ENCODE data around the gene KPNA2.
"Not testable (repeated sequence)": the region's sequence is repeated elsewhere in the genome, so short reads cannot be mapped to it uniquely, and the experiment has no call there.

KPNA2 gene

DNA sequence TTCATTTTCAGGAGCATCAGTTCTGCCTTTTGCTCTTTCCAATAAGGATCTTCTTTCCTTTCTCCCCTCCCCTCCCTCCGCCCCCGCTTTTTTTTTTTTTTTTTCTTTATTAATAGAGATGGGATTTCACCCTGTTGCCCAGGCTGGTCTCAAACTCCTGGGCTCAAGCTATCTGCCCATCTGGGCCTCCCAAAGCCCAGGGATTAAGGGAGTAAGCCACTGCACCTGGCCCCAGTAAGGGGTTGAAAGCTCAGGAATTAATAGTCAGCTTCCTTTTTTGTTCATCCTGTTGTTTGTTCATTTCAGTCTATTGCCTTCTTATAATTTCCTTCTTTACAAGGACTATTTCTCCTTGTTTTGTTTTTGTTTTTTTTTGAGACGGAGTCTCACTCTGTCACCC is 31.3 kb upstream of the KPNA2 start:
- no peaks in the 10 kb centered on the region for H3K36me3 ChIP-seq (ENCODE audit: control insufficient read depth, insufficient read depth, low read length)
- H3K9me3 ChIP-seq (ENCODE audit: control insufficient read depth, low read length): no peaks in the 10 kb centered on the region
- H3K27me3 ChIP-seq (ENCODE audit: control insufficient read depth, insufficient read depth, low read length): no peaks in the 10 kb centered on the region
- H3K4me3 ChIP-seq (ENCODE audit: low read length): no peak overlapping the region
- H3K9ac ChIP-seq (ENCODE audit: low read length): no peak overlapping the region
- no peaks in the 10 kb centered on the region for H3K4me1 ChIP-seq (ENCODE audit: control insufficient read depth, insufficient read depth, low read length)

DNA sequence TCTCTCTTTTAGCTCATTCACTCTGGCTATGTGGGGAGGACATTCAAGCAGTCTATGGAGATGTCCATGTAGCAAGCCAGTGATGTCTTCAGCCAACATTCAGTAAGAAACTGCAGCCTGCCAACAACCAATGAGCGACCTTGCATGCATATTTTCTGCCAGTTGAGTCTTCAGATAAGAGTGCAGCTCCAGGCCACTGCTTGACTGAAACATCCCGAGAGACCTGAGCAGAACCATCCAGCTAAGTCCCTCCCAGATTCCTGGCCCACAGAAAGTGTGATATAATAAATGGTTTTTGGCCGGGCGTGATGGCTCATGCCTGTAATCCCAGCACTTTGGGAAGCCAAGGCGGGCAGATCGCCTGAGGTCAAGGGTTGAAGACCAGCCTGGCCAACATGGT is 28.7 kb upstream of the KPNA2 start:
- H3K4me3 ChIP-seq (ENCODE audit: low read length): no peak overlapping the region
- H3K9ac ChIP-seq (ENCODE audit: low read length): no peak overlapping the region
- H3K36me3 ChIP-seq (ENCODE audit: control insufficient read depth, insufficient read depth, low read length): no peaks in the 10 kb centered on the region
- H3K9me3 ChIP-seq (ENCODE audit: control insufficient read depth, low read length): no peaks in the 10 kb centered on the region
- no peaks in the 10 kb centered on the region for H3K27me3 ChIP-seq (ENCODE audit: control insufficient read depth, insufficient read depth, low read length)
- H3K4me1 ChIP-seq (ENCODE audit: control insufficient read depth, insufficient read depth, low read length): no peaks in the 10 kb centered on the region

DNA sequence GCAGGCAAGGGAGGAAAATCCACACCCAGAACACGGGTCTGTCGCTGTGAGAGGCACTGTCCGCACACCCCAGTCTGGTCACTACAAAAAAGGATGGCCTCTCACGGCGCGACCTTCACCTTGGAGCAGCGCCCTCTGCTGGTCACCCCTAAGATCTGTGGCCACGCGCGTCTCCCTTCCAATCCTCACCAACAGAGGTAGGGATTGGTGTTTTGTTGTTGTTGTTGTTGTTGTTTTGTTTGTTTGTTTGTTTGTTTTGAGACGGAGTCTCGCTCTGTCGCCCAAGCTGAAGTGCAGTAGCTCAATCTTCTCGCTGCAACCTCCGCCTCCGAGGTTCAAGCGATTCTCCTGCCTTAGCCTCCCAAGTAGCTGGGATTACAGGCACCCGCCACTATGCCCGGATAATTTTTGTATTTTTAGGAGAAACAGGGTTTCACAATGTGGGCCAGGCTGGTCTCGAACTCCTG is 24.3 kb upstream of the KPNA2 start:
- H3K4me3 ChIP-seq (ENCODE audit: low read length): no peak overlapping the region
- H3K9ac ChIP-seq (ENCODE audit: low read length): no peak overlapping the region
- no peaks in the 10 kb centered on the region for H3K9me3 ChIP-seq (ENCODE audit: control insufficient read depth, low read length)
- no peaks in the 10 kb centered on the region for H3K4me1 ChIP-seq (ENCODE audit: control insufficient read depth, insufficient read depth, low read length)
- H3K36me3 ChIP-seq (ENCODE audit: control insufficient read depth, insufficient read depth, low read length): no peaks in the 10 kb centered on the region
- no peaks in the 10 kb centered on the region for H3K27me3 ChIP-seq (ENCODE audit: control insufficient read depth, insufficient read depth, low read length)

DNA sequence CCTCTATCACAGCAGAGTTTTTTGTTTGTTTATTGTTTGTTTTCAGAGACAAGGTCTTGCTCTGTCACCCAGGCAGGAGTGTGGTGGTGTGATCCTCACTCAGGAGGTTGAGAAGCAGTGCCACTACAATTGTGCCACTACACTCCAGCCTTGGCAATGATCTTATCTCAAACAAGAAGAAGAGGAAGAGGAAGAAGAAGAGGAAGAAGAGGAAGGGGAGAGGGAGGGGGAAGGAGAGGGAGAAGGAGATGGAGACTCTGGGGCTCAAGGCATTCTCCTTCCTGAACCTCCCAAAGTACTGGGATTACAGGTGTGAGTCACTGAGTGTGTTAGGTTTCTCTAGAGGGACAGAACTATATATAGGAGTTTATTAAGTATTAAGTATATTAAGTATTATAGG is 22.1 kb upstream of the KPNA2 start:
- H3K9ac ChIP-seq (ENCODE audit: low read length): no peak overlapping the region
- H3K9me3 ChIP-seq (ENCODE audit: control insufficient read depth, low read length): no peaks in the 10 kb centered on the region
- no peak overlapping the region for H3K4me3 ChIP-seq (ENCODE audit: low read length)
- no peaks in the 10 kb centered on the region for H3K36me3 ChIP-seq (ENCODE audit: control insufficient read depth, insufficient read depth, low read length)
- H3K27me3 ChIP-seq (ENCODE audit: control insufficient read depth, insufficient read depth, low read length): no peaks in the 10 kb centered on the region
- no peaks in the 10 kb centered on the region for H3K4me1 ChIP-seq (ENCODE audit: control insufficient read depth, insufficient read depth, low read length)

DNA sequence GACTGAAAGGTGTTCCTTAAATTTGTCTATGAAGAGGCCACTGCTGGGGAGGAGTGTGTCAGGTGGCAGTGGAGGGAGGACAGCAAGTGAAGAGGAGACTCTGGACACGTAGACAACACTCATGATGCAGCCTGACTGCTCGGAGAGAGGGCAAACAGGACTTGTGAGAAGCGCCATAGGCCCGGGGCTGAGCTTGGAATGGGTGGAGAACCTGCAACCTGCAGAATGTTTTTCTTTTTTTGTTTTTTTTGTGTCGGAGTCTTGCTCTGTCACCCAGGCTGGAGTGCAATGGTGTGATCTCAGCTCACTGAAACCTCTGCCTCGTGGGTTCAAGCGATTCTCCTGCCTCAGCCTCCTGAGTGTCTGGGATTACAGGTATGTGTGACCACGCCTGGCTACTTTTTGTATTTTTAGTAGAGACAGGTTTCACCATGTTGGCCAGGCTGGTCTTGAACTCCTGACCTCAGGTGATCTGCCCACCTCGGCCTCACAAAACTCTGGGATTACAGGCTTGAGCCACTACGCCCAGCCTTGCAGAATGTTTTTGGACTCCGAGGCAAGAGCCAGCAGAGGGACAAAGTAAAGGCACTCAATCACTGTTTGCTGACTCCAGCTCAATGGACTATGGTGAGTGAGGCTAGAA is 20.3 kb upstream of the KPNA2 start:
- H3K27me3 ChIP-seq (ENCODE audit: control insufficient read depth, insufficient read depth, low read length): no peaks in the 10 kb centered on the region
- no peaks in the 10 kb centered on the region for H3K4me1 ChIP-seq (ENCODE audit: control insufficient read depth, insufficient read depth, low read length)
- no peak overlapping the region for H3K4me3 ChIP-seq (ENCODE audit: low read length)
- H3K9me3 ChIP-seq (ENCODE audit: control insufficient read depth, low read length): no peaks in the 10 kb centered on the region
- no peak overlapping the region for H3K9ac ChIP-seq (ENCODE audit: low read length)
- no peaks in the 10 kb centered on the region for H3K36me3 ChIP-seq (ENCODE audit: control insufficient read depth, insufficient read depth, low read length)

DNA sequence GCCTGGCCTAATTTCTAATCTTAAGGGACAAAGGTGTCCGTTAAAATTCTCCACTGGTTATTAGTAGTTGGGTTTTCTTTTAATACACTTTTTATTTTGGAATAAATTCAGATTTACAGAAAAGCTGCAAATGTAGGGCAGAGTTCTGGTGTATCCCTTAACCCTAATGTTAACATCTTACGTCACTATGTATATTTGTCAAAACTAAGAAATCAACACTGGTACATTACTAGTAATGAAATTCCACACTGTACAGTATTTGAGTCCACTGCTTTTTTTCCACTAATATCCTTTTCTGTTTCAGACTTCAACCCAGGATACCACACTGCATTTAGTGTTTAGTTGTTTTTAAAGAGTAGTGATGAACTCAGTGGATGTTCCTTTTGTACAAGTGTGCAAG is 18.7 kb upstream of the KPNA2 start:
- no peak overlapping the region for H3K4me3 ChIP-seq (ENCODE audit: low read length)
- no peaks in the 10 kb centered on the region for H3K36me3 ChIP-seq (ENCODE audit: control insufficient read depth, insufficient read depth, low read length)
- H3K9me3 ChIP-seq (ENCODE audit: control insufficient read depth, low read length): no peaks in the 10 kb centered on the region
- H3K27me3 ChIP-seq (ENCODE audit: control insufficient read depth, insufficient read depth, low read length): no peaks in the 10 kb centered on the region
- no peaks in the 10 kb centered on the region for H3K4me1 ChIP-seq (ENCODE audit: control insufficient read depth, insufficient read depth, low read length)
- no peak overlapping the region for H3K9ac ChIP-seq (ENCODE audit: low read length)

DNA sequence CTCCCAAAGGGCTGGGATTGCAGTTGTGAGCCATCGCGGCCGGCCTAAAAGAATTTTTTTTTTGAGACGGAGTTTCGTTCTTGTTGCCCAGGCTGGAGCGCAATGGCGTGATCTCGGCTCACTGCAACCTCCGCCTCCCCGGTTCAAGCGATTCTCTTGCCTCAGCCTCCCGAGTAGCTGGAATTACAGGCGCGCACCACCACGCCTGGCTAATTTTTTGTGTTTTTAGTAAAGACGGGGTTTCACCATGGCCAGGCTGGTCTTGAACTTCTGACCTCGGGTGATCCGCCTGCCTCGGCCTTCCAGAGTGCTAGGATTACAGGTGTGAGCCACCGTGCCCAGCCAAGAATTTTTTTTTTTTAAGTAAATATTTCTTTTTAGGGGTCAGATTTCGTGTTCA is 17.0 kb upstream of the KPNA2 start:
- not testable (repeated sequence) for H3K36me3 ChIP-seq (ENCODE audit: control insufficient read depth, insufficient read depth, low read length); H3K4me1 ChIP-seq (ENCODE audit: control insufficient read depth, insufficient read depth, low read length); H3K9me3 ChIP-seq (ENCODE audit: control insufficient read depth, low read length); H3K27me3 ChIP-seq (ENCODE audit: control insufficient read depth, insufficient read depth, low read length); H3K4me3 ChIP-seq (ENCODE audit: low read length); H3K9ac ChIP-seq (ENCODE audit: low read length)

DNA sequence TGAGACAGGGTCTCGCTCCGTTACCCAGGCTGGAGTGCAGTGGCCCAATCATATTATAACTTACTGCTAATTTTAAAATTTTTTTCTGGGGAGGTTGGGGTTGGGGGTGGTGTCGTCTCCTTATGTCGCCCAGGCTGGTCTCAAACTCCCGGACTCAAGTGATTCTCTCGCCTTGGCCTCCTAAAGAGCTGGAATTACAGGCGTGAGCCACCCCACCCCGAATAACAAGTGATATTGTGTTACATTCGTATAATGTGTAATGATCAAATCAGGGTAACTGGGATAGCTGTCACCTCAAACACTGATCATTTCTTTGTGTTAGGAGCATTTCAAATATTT is 16.2 kb upstream of the KPNA2 start:
- H3K4me3 ChIP-seq (ENCODE audit: low read length): no peak overlapping the region
- no peaks in the 10 kb centered on the region for H3K9me3 ChIP-seq (ENCODE audit: control insufficient read depth, low read length)
- H3K4me1 ChIP-seq (ENCODE audit: control insufficient read depth, insufficient read depth, low read length): no peaks in the 10 kb centered on the region
- no peaks in the 10 kb centered on the region for H3K27me3 ChIP-seq (ENCODE audit: control insufficient read depth, insufficient read depth, low read length)
- no peaks in the 10 kb centered on the region for H3K36me3 ChIP-seq (ENCODE audit: control insufficient read depth, insufficient read depth, low read length)
- H3K9ac ChIP-seq (ENCODE audit: low read length): no peak overlapping the region

DNA sequence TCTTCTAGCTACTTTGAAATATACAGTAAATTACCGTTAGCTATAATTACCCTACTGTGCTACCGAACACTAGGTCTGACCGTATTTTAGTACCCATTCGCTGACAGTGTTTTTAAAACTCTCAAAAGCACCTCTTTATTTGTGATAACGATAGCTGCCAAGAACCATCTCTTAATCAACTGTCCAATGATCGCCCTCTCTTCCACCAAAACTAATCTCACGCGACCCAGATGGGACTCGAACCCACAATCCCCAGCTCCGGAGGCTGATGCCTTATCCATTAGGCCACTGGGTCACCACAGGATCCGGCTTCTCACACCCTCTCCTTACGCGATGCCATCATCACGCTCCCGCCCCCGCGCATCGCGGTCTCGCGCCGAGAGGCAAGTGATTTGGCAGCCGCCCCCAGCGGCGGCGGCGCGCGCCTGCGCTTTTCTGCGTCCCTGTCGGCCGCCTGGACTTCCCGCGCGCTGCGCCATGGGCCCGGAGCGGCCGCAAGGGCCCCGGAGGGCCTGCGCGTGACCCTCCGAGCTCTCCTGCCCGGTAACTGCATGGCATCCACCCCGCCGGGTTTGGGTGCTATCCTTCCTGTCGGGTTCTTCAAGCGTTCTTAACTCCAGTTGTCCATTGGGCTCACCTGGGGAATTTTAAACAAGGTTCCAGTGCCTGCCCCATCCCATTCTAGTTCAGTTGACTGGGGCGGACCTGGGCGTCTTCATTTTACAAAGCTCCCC is 15.7 kb upstream of the KPNA2 start:
- H3K4me1 ChIP-seq (ENCODE audit: control insufficient read depth, insufficient read depth, low read length): no peaks in the 10 kb centered on the region
- H3K9ac ChIP-seq (ENCODE audit: low read length): peak overlapping the region; percentile 80
- peak overlapping the region; percentile 78 for H3K4me3 ChIP-seq (ENCODE audit: low read length)
- H3K36me3 ChIP-seq (ENCODE audit: control insufficient read depth, insufficient read depth, low read length): no peaks in the 10 kb centered on the region
- no peaks in the 10 kb centered on the region for H3K27me3 ChIP-seq (ENCODE audit: control insufficient read depth, insufficient read depth, low read length)
- no peaks in the 10 kb centered on the region for H3K9me3 ChIP-seq (ENCODE audit: control insufficient read depth, low read length)

DNA sequence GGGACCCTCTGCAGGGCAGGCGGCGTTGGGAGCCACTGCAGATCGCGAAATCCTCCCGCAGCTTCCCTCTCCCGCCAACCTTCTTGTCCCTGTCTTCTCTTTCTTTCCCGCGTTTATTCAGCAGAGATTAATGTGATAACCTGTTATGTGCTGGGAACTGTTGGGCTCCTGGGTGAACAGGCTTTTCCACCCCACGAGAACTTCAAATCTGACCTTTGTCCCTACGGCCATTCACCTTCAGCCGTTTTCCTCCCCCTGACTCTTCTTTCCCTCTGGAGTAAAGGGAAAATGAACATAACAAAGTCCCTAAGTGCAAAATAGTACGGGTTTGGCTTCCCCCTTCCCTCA is 15.2 kb upstream of the KPNA2 start:
- Histone ChIP-seq H3K27me3 (ENCODE audit: control insufficient read depth, insufficient read depth, low read length) (no peaks in the 10 kb centered on the region), H3K9ac (ENCODE audit: low read length) (peak overlapping the region; percentile 80), H3K9me3 (ENCODE audit: control insufficient read depth, low read length) (no peaks in the 10 kb centered on the region), H3K4me1 (ENCODE audit: control insufficient read depth, insufficient read depth, low read length) (no peaks in the 10 kb centered on the region), H3K4me3 (ENCODE audit: low read length) (peak overlapping the region; percentile 78), H3K36me3 (ENCODE audit: control insufficient read depth, insufficient read depth, low read length) (no peaks in the 10 kb centered on the region)

DNA sequence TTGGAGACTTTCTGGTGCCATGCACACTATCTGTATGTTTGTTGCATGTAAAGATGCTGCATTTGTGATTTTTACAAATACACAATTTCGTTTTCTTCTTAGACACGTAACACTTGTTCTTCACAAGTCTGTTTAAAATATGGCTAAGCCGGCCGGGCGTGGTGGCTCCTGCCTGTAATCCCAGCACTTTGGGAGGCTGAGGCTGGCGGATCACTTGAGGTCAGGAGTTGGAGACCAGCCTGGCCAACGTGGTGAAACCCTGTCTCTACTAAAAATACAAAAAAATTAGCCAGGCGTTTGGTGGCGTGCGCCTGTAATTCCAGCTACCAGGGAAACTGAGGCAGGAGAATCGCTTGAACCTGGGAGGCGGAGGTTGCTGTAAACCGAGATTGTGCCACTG is 14.7 kb upstream of the KPNA2 start:
- Histone ChIP-seq H3K4me3 (ENCODE audit: low read length) (peak overlapping the region; percentile 78), H3K9ac (ENCODE audit: low read length) (peak overlapping the region; percentile 80)
- H3K27me3 ChIP-seq (ENCODE audit: control insufficient read depth, insufficient read depth, low read length); H3K9me3 ChIP-seq (ENCODE audit: control insufficient read depth, low read length); H3K36me3 ChIP-seq (ENCODE audit: control insufficient read depth, insufficient read depth, low read length); H3K4me1 ChIP-seq (ENCODE audit: control insufficient read depth, insufficient read depth, low read length): not testable (repeated sequence)

DNA sequence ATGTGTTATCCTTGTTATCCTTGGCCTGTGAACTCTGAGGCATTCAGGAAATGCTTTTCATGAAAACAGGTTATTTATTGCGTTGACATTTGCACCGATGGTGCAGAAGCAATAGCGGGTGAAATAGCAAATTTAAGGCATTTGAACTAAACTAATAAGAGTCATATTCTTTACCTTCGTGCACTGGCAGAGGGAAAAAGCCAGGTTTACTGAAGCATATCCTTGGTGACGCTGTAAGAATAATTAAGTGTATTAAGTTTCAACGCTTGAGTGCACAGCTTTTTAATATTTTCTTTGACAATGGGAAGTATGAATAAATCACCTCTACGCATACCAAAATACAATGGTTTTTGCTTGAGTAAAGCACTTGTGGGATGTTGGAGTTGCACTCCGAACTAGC is 13.6 kb upstream of the KPNA2 start:
- Histone ChIP-seq H3K4me3 (ENCODE audit: low read length) (no peak overlapping the region), H3K9me3 (ENCODE audit: control insufficient read depth, low read length) (no peaks in the 10 kb centered on the region), H3K36me3 (ENCODE audit: control insufficient read depth, insufficient read depth, low read length) (no peaks in the 10 kb centered on the region), H3K9ac (ENCODE audit: low read length) (no peak overlapping the region), H3K27me3 (ENCODE audit: control insufficient read depth, insufficient read depth, low read length) (no peaks in the 10 kb centered on the region), H3K4me1 (ENCODE audit: control insufficient read depth, insufficient read depth, low read length) (no peaks in the 10 kb centered on the region)

DNA sequence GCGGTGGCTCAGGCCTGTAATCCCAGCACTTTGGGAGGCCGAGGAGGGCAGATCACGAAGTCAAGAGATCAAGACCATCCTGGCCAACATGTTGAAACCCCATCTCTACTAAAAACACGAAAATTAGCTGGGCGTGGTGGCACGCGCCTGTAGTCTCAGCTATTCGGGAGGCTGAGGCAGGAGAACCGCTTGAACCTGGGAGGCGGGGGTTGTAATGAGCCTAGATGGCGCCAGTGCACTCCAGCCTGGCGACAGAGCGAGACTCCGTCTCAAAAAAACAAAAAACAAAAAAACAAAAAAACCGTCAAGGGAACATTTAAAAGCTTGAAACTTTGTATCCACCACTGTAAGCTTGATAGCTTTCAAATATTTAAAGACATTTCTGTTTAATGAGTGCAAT is 13.0 kb upstream of the KPNA2 start:
- H3K4me1 ChIP-seq (ENCODE audit: control insufficient read depth, insufficient read depth, low read length); H3K36me3 ChIP-seq (ENCODE audit: control insufficient read depth, insufficient read depth, low read length); H3K27me3 ChIP-seq (ENCODE audit: control insufficient read depth, insufficient read depth, low read length); H3K9me3 ChIP-seq (ENCODE audit: control insufficient read depth, low read length); H3K4me3 ChIP-seq (ENCODE audit: low read length); H3K9ac ChIP-seq (ENCODE audit: low read length): not testable (repeated sequence)
